GM23338 (cell line): ENCODE results near the gene CARHSP1. TPM values are rescaled to one million over a fixed set of nuclear protein-coding genes. Genes with fewer than 3 reads are reported as not detected.

Experiments used
- ATAC-seq: fragments of 200-7000 bp; cut with Tn5 transposase; 3 replicates; pipeline ENCODE4 v1.9.1; 2020
- DNase-seq: peaks from one replicate; pipeline ENCODE4 v3.0.0-alpha.2; 2015; ENCODE audit warnings: low spot score
- H2AFZ ChIP-seq: fragments of 200-600 bp; sonication (generic); 2 replicates; pipeline ENCODE4 v1.8.0; 2016; ENCODE audit warnings: antibody characterized with exemption, mild to moderate bottlenecking, moderate library complexity
- H3F3A ChIP-seq: fragments of 200-600 bp; sonication (generic); replicated peaks from 2 replicates; pipeline ENCODE4 v1.8.0; 2017; ENCODE audit warnings: antibody characterized with exemption, mixed run types, low read depth
- H3K27ac ChIP-seq: fragments of 200-600 bp; sonication (generic); 2 replicates; pipeline ENCODE4 v1.6.1; 2016; ENCODE audit warnings: low read depth
- H3K27me3 ChIP-seq: fragments of 200-600 bp; sonication (generic); 2 replicates; pipeline ENCODE4 v1.8.0; 2016; ENCODE audit warnings: mild to moderate bottlenecking, mixed run types, moderate library complexity; ENCODE audit not compliant: insufficient read depth
- H3K36me3 ChIP-seq: fragments of 200-600 bp; sonication (generic); 2 replicates; pipeline ENCODE4 v1.8.0; 2016; ENCODE audit warnings: mild to moderate bottlenecking; ENCODE audit not compliant: insufficient read depth
- H3K4me1 ChIP-seq: fragments of 200-600 bp; sonication (generic); 2 replicates; pipeline ENCODE4 v1.8.0; 2016; ENCODE audit warnings: mild to moderate bottlenecking, moderate library complexity; ENCODE audit not compliant: insufficient read depth
- H3K4me2 ChIP-seq: fragments of 200-600 bp; sonication (generic); 2 replicates; pipeline ENCODE4 v1.7.1; 2017; ENCODE audit warnings: mixed run types
- H3K4me3 ChIP-seq: fragments of 200-600 bp; sonication (generic); 2 replicates; pipeline ENCODE4 v1.6.1; 2016; ENCODE audit warnings: mixed run types
- H3K79me2 ChIP-seq: fragments of 200-600 bp; sonication (generic); replicated peaks from 2 replicates; pipeline ENCODE4 v1.8.0; 2017; ENCODE audit warnings: mild to moderate bottlenecking; ENCODE audit not compliant: insufficient read depth
- H3K9me2 ChIP-seq: fragments of 200-600 bp; sonication (generic); 2 replicates; pipeline ENCODE4 v1.8.0; 2017; ENCODE audit not compliant: insufficient read depth
- H4K20me1 ChIP-seq: fragments of 200-600 bp; sonication (generic); replicated peaks from 2 replicates; pipeline ENCODE4 v1.8.0; 2017; ENCODE audit warnings: mild to moderate bottlenecking; ENCODE audit not compliant: insufficient read depth
- H3K27ac Mint-ChIP-seq: 2 replicates; pipeline ENCODE4 v1.8.0; 2020; ENCODE audit warnings: inconsistent platforms, mild to moderate bottlenecking, moderate library complexity, mixed read lengths
- H3K27me3 Mint-ChIP-seq: 3 replicates; pipeline ENCODE4 v1.8.0; 2022; ENCODE audit warnings: low read depth, mild to moderate bottlenecking, moderate library complexity, mixed read lengths, inconsistent platforms; ENCODE audit not compliant: insufficient read depth, poor library complexity
- H3K36me3 Mint-ChIP-seq: 3 replicates; pipeline ENCODE4 v1.8.0; 2021; ENCODE audit warnings: low read depth, mild to moderate bottlenecking, inconsistent platforms, moderate library complexity, mixed read lengths
- H3K4me1 Mint-ChIP-seq: 3 replicates; pipeline ENCODE4 v1.8.0; 2020; ENCODE audit warnings: mild to moderate bottlenecking, inconsistent platforms, mixed read lengths
- H3K4me3 Mint-ChIP-seq: 3 replicates; pipeline ENCODE4 v1.8.0; 2021; ENCODE audit warnings: moderate library complexity, mild to moderate bottlenecking, inconsistent platforms, mixed read lengths
- H3K9me3 Mint-ChIP-seq: 3 replicates; pipeline ENCODE4 v1.8.0; 2020; ENCODE audit warnings: moderate library complexity, mild to moderate bottlenecking, inconsistent platforms, mixed read lengths
- EZH2 ChIP-seq: fragments of 200-600 bp; sonication (generic); IDR thresholded peaks from one replicate; pipeline ENCODE4 v1.8.0; 2017; ENCODE audit warnings: antibody characterized with exemption, mild to moderate bottlenecking, low read depth; ENCODE audit not compliant: unreplicated experiment
- EZH2phosphoT487 ChIP-seq: fragments of 200-600 bp; sonication (generic); IDR thresholded peaks from one replicate; pipeline ENCODE4 v1.8.1; 2018; ENCODE audit warnings: antibody characterized with exemption; ENCODE audit not compliant: unreplicated experiment
- JUNB ChIP-seq: IDR thresholded peaks from one replicate; pipeline ENCODE4 v1.6.1; 2016; ENCODE audit warnings: antibody characterized with exemption; ENCODE audit not compliant: unreplicated experiment
- NANOG ChIP-seq: IDR thresholded peaks from 2 replicates; pipeline ENCODE4 v1.6.1; 2016; ENCODE audit warnings: antibody characterized with exemption, borderline replicate concordance
- POLR2AphosphoS5 ChIP-seq: IDR thresholded peaks from 2 replicates; pipeline ENCODE4 v1.6.1; 2016; ENCODE audit warnings: antibody characterized with exemption, low read depth
- ZNF114 ChIP-seq: fragments of 250-450 bp; sonication (Bioruptor Pico); IDR thresholded peaks from 2 replicates; pipeline ENCODE4 v1.5.0; 2020; ENCODE audit warnings: mild to moderate bottlenecking, moderate library complexity
- polyA plus RNA-seq: library from polyadenylated mRNA; unstranded; fragments of >200 nt; fragmentation: Nextera tagmentation; extraction: Ambion mirVana; gene quantifications from 2 replicates; pipeline ENCODE4 v1.2.1, GENCODE V29; 2016
- total RNA-seq: library from RNA; depleted of rRNA; stranded (reverse); fragments of >200 nt; shearing (Covaris generic); gene quantifications from 2 replicates; pipeline ENCODE4 v1.2.3, GENCODE V29; 2014
- TF ChIP-seq, protein P1 (sequence below): fragments of 250-450 bp; sonication (Bioruptor Pico); IDR thresholded peaks from 2 replicates; pipeline ENCODE4 v1.5.0; 2020; ENCODE audit warnings: mild to moderate bottlenecking, moderate library complexity
- TF ChIP-seq, protein P2 (sequence below), 2 experiments: fragments of 200-600 bp in 1 of 2; sonication (generic) in 1 of 2; conservative IDR thresholded peaks; 2 replicates each; pipeline versions ENCODE4 v1.5.1 to v1.6.1; 2016 to 2017; ENCODE audit warnings: antibody characterized with exemption in 2 of 2, low read depth in 2 of 2, mild to moderate bottlenecking in 2 of 2, moderate library complexity in 1 of 2
- TF ChIP-seq, protein P3 (sequence below): IDR thresholded peaks from 2 replicates; pipeline ENCODE4 v1.6.1; 2016; ENCODE audit warnings: antibody characterized with exemption

The CARHSP1 gene
- total and polyA plus RNA-seq, 2 experiments from 2014 or later = 286 to 339 TPM

DNA sequence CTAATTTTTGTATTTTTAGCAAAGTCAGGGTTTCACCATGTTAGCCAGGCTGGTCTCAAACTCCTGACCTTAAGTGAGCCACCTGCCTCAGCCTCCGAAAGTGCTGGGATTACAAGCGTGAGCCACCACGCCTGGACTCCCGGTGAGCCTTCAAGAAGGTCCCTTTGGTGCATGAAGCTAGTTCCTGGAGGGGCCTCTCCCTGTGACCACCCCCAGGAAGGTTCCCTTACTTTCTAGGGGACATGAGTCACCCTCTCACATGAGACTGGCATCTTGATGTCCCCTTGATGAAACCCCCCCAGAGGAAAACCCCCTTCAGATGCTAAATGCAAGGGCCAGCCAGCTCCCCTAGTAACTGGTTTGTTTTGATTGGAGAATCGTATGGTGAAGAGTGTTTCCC lies 12.8 kb downstream of the CARHSP1 start:
- Histone ChIP-seq H3K4me1 (peaks cover 9% of the 10 kb centered on the region; the same call in 1 of the 2 replicates), H2AFZ (no peak overlapping the region), H3K27ac (0 out of 2 replicates have a peak overlapping the region, but pooled peaks have one; percentile 39), H3K9me2 (no peaks in the 10 kb centered on the region), H3K36me3 (peaks cover 33% of the 10 kb centered on the region), H3K4me3 (no peak overlapping the region), H3K79me2 (peaks cover 37% of the 10 kb centered on the region), H3F3A (peaks cover 47% of the 10 kb centered on the region), H4K20me1 (peaks cover 33% of the 10 kb centered on the region), H3K4me2 (no peak overlapping the region), H3K27me3 (no peaks in the 10 kb centered on the region)
- no peak for TF ChIP-seq EZH2phosphoT487
- peaks cover 41% of the 10 kb centered on the region for H3K4me1 Mint-ChIP-seq
- DNase-seq (no peak), ATAC-seq (no peak)
- H3K36me3 Mint-ChIP-seq = peaks cover 93% of the 10 kb centered on the region
- H3K4me3 Mint-ChIP-seq = no peak overlapping the region
- peaks cover 29% of the 10 kb centered on the region for H3K27me3 Mint-ChIP-seq
- no peak overlapping the region for H3K27ac Mint-ChIP-seq
- no peaks in the 10 kb centered on the region for H3K9me3 Mint-ChIP-seq

DNA sequence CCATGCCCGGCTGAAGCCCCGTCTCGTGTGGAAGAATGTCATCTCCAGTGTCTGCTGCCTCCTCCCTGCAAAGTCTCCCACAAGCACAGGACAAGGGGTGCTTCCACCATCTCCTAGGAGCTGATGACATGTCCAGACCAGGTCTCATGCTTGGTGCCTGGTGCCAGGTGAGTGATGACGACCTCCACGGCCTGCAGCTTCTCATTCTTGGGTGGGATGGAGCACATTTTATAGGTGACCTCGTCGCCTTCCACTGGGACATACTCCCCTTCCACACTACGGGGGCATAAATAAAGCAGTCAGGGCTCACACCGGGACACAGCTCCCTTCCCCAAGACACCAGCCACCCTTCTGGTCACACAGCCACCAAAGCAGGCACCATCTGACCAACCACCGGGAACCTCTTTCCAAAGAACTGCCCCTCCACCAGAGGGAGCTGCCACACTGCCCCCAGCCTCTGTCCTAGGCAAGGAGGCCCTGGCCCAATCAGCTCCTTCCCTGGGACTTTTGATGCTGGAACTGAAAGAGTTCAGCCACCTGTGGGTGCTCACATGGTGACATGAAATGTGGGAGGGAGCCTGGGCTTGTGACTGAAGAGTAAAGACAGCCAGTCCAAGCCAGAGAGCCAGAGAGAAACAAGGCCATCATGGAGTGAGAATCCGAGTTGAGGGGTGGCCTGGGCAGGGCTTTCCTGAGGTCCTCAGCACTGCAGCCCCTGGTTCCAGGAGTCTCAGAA lies 13.6 kb downstream of the CARHSP1 start:
- ATAC-seq (no peak), DNase-seq (no peak)
- Mint-ChIP-seq H3K27me3 (peaks cover 37% of the 10 kb centered on the region), H3K4me1 (peaks cover 47% of the 10 kb centered on the region), H3K27ac (no peak overlapping the region), H3K36me3 (peaks cover 96% of the 10 kb centered on the region), H3K9me3 (no peaks in the 10 kb centered on the region), H3K4me3 (no peak overlapping the region)
- Histone ChIP-seq H3K4me1 (peaks cover 11% of the 10 kb centered on the region; the same call in 1 of the 2 replicates), H3K9me2 (no peaks in the 10 kb centered on the region), H3K4me2 (no peak overlapping the region), H2AFZ (no peak overlapping the region), H3K4me3 (no peak overlapping the region), H4K20me1 (peaks cover 26% of the 10 kb centered on the region), H3K27ac (no peak overlapping the region), H3K36me3 (peaks cover 33% of the 10 kb centered on the region), H3K27me3 (no peaks in the 10 kb centered on the region), H3F3A (peaks cover 47% of the 10 kb centered on the region), H3K79me2 (peaks cover 30% of the 10 kb centered on the region)
- TF ChIP-seq JUNB (no peak), EZH2 (no peak), ZNF114 (no peak), POLR2AphosphoS5 (peak; percentile 11; the same call in 1 of the 2 replicates), NANOG (no peak)
- TF ChIP-seq, protein P1, sequence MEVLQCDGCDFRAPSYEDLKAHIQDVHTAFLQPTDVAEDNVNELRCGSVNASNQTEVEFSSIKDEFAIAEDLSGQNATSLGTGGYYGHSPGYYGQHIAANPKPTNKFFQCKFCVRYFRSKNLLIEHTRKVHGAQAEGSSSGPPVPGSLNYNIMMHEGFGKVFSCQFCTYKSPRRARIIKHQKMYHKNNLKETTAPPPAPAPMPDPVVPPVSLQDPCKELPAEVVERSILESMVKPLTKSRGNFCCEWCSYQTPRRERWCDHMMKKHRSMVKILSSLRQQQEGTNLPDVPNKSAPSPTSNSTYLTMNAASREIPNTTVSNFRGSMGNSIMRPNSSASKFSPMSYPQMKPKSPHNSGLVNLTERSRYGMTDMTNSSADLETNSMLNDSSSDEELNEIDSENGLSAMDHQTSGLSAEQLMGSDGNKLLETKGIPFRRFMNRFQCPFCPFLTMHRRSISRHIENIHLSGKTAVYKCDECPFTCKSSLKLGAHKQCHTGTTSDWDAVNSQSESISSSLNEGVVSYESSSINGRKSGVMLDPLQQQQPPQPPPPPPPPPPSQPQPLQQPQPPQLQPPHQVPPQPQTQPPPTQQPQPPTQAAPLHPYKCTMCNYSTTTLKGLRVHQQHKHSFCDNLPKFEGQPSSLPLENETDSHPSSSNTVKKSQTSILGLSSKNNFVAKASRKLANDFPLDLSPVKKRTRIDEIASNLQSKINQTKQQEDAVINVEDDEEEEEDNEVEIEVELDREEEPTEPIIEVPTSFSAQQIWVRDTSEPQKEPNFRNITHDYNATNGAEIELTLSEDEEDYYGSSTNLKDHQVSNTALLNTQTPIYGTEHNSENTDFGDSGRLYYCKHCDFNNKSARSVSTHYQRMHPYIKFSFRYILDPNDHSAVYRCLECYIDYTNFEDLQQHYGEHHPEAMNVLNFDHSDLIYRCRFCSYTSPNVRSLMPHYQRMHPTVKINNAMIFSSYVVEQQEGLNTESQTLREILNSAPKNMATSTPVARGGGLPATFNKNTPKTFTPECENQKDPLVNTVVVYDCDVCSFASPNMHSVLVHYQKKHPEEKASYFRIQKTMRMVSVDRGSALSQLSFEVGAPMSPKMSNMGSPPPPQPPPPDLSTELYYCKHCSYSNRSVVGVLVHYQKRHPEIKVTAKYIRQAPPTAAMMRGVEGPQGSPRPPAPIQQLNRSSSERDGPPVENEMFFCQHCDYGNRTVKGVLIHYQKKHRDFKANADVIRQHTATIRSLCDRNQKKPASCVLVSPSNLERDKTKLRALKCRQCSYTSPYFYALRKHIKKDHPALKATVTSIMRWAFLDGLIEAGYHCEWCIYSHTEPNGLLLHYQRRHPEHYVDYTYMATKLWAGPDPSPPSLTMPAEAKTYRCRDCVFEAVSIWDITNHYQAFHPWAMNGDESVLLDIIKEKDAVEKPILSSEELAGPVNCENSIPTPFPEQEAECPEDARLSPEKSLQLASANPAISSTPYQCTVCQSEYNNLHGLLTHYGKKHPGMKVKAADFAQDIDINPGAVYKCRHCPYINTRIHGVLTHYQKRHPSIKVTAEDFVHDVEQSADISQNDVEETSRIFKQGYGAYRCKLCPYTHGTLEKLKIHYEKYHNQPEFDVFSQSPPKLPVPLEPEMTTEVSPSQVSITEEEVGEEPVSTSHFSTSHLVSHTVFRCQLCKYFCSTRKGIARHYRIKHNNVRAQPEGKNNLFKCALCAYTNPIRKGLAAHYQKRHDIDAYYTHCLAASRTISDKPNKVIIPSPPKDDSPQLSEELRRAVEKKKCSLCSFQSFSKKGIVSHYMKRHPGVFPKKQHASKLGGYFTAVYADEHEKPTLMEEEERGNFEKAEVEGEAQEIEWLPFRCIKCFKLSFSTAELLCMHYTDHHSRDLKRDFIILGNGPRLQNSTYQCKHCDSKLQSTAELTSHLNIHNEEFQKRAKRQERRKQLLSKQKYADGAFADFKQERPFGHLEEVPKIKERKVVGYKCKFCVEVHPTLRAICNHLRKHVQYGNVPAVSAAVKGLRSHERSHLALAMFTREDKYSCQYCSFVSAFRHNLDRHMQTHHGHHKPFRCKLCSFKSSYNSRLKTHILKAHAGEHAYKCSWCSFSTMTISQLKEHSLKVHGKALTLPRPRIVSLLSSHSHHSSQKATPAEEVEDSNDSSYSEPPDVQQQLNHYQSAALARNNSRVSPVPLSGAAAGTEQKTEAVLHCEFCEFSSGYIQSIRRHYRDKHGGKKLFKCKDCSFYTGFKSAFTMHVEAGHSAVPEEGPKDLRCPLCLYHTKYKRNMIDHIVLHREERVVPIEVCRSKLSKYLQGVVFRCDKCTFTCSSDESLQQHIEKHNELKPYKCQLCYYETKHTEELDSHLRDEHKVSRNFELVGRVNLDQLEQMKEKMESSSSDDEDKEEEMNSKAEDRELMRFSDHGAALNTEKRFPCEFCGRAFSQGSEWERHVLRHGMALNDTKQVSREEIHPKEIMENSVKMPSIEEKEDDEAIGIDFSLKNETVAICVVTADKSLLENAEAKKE = no peak
- TF ChIP-seq, protein P2, sequence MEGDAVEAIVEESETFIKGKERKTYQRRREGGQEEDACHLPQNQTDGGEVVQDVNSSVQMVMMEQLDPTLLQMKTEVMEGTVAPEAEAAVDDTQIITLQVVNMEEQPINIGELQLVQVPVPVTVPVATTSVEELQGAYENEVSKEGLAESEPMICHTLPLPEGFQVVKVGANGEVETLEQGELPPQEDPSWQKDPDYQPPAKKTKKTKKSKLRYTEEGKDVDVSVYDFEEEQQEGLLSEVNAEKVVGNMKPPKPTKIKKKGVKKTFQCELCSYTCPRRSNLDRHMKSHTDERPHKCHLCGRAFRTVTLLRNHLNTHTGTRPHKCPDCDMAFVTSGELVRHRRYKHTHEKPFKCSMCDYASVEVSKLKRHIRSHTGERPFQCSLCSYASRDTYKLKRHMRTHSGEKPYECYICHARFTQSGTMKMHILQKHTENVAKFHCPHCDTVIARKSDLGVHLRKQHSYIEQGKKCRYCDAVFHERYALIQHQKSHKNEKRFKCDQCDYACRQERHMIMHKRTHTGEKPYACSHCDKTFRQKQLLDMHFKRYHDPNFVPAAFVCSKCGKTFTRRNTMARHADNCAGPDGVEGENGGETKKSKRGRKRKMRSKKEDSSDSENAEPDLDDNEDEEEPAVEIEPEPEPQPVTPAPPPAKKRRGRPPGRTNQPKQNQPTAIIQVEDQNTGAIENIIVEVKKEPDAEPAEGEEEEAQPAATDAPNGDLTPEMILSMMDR (conservative IDR thresholded peaks at IDR 0.05; ENCODE audit: low read depth in 2 of 2) = peak; percentile 56 to 58
- TF ChIP-seq, protein P3, sequence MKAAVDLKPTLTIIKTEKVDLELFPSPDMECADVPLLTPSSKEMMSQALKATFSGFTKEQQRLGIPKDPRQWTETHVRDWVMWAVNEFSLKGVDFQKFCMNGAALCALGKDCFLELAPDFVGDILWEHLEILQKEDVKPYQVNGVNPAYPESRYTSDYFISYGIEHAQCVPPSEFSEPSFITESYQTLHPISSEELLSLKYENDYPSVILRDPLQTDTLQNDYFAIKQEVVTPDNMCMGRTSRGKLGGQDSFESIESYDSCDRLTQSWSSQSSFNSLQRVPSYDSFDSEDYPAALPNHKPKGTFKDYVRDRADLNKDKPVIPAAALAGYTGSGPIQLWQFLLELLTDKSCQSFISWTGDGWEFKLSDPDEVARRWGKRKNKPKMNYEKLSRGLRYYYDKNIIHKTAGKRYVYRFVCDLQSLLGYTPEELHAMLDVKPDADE = no peak
